K562 (cell line): ENCODE results near the gene EML2.
"Not testable (repeated sequence)": the region's sequence is repeated elsewhere in the genome, so short reads cannot be mapped to it uniquely, and the experiment has no call there.

Experiments used
- RCOR1 ChIP-seq, 2 experiments: IDR thresholded peaks; 2 replicates each; pipeline ENCODE4 v1.6.1; 2012; ENCODE audit warnings: low read depth in 2 of 2, low read length in 2 of 2, borderline replicate concordance in 1 of 2, improper control_type of control experiment in 1 of 2
- ZNF695 ChIP-seq: fragments of 450-650 bp; formaldehyde crosslinking; IDR thresholded peaks from 2 replicates; pipeline ENCODE4 v1.4.0; 2020; ENCODE audit warnings: mild to moderate bottlenecking, moderate library complexity

- TF ChIP-seq RCOR1 (IDR thresholded peaks at IDR 0.05; ENCODE audit: borderline replicate concordance in 1 of 2, low read depth in 2 of 2, low read length in 2 of 2); ZNF695: not testable (repeated sequence)
Observed at GRCh38 chr19:45615056-45615455, 24.1 kb downstream of the EML2 start.
